Adrenal gland (tissue), 12 donors: ENCODE results near the gene OR10A6. TPM values are rescaled to one million over a fixed set of nuclear protein-coding genes. Genes with fewer than 3 reads are reported as not detected.

ENCODE experiments used
- DNase-seq, 7 donors: peaks; one replicate each; pipeline ENCODE4 v3.0.0-alpha.2; 2019 to 2020
- H3K27ac ChIP-seq, 5 donors: fragments of 200-600 bp; sonication (generic) in 4 of 5; 1 replicate in 3 of 5; 2 replicates in 2 of 5; pipeline versions ENCODE4 v1.5.1 to v1.8.0; 2016 to 2020; ENCODE audit warnings: mild to moderate bottlenecking in 1 of 5
- H3K27me3 ChIP-seq: fragments of 200-600 bp; 2 replicates; pipeline ENCODE4 v1.8.0; 2021
- H3K36me3 ChIP-seq, 2 donors: fragments of 200-600 bp; replicated peaks in 1 of 2; 1 replicate in 1 of 2; 2 replicates in 1 of 2; pipeline versions ENCODE4 v1.5.1 to v1.8.0; 2018 to 2022
- H3K4me1 ChIP-seq, 2 donors: fragments of 200-600 bp; replicated peaks in 1 of 2; 1 replicate in 1 of 2; 2 replicates in 1 of 2; pipeline versions ENCODE4 v1.5.1 to v1.8.0; 2018 to 2021
- H3K4me3 ChIP-seq, 4 donors: fragments of 200-600 bp; sonication (generic) in 3 of 4; one replicate each; pipeline ENCODE4 v1.5.1; 2016 to 2018
- H3K9me3 ChIP-seq, 3 donors: fragments of 200-600 bp; sonication (generic) in 1 of 3; replicated peaks in 1 of 3; 1 replicate in 2 of 3; 2 replicates in 1 of 3; pipeline versions ENCODE4 v1.5.1 to v1.8.0; 2016 to 2021
- CTCF ChIP-seq, 6 experiments: fragments of 450-650 bp in 4 of 6; fragments of 200-600 bp in 2 of 6; sonication (generic) in 1 of 6; IDR thresholded peaks; 1 replicate in 5 of 6; 2 replicates in 1 of 6; pipeline versions ENCODE4 v1.5.1 to v1.8.0; 2016 to 2021; ENCODE audit warnings: antibody characterized with exemption in 6 of 6, mild to moderate bottlenecking in 2 of 6, moderate library complexity in 1 of 6
- POLR2A ChIP-seq, 2 donors: fragments of 450-650 bp; IDR thresholded peaks; one replicate each; pipeline ENCODE4 v1.6.1; 2017; ENCODE audit warnings: antibody characterized with exemption in 2 of 2, mild to moderate bottlenecking in 2 of 2, moderate library complexity in 1 of 2
- WGBS, 4 donors: extraction: QIAGEN DNeasy Blood & Tissue Kit in 2 of 4; methylation state at CpG; one replicate each; pipeline versions ENCODE4 v1.1.5 to v1.1.7; 2013 to 2017; 5-methylcytosine and 5-hydroxymethylcytosine counted together
- intact Hi-C, 2 donors: fragments of 100-400 bp; cut with DNase I; formaldehyde crosslinking; loops; one replicate each; pipeline versions ENCODE4 v1.14.1 to v1.15.0; 2022 to 2023
- polyA plus RNA-seq, 3 donors: library from polyadenylated mRNA; stranded (reverse); fragments of 200-250 nt in 2 of 3; fragments of 350-450 nt in 1 of 3; fragmentation: Illumina TruSeq in 1 of 3; extraction: RNeasy Lipid Tissue Mini Kit (QIAGEN cat#74804) in 1 of 3; gene quantifications; one replicate each; pipeline ENCODE4 v1.2.3, GENCODE V29; 2013 to 2014
- small RNA-seq, 2 donors: library from RNA; depleted of rRNA; stranded (forward); fragments of <200 nt; gene quantifications; one replicate each; pipeline ENCODE3, GENCODE V24; 2016
- total RNA-seq, 9 donors: library from RNA; depleted of rRNA in 4 of 9; stranded (reverse); fragments of >200 nt in 4 of 9; fragments of 120-200 nt in 1 of 9; fragmentation: NEBNext Ultra II Directional in 1 of 9; extraction: Animal tissue kit (Norgen Biotek cat#: 25700) in 1 of 9; gene quantifications; one replicate each; pipeline versions ENCODE4 v1.1.0 to v1.2.4, GENCODE V29; 2013 to 2023
- donor health status: healthy with polysubstance abuse.
- donor health status: Bipolar disorder and iron deficiency.
- donor health status: DM: yes; HTN: yes; CAD: no.
- donor health status: DM: no; HTN: no; CAD: no.
- donor health status: DM: no; HTN: no; CAD: no.
- donor health status: DM: yes; HTN: yes; CAD: no.

OR10A6 gene
- total and polyA plus RNA-seq, 12 donors: not detected

DNA sequence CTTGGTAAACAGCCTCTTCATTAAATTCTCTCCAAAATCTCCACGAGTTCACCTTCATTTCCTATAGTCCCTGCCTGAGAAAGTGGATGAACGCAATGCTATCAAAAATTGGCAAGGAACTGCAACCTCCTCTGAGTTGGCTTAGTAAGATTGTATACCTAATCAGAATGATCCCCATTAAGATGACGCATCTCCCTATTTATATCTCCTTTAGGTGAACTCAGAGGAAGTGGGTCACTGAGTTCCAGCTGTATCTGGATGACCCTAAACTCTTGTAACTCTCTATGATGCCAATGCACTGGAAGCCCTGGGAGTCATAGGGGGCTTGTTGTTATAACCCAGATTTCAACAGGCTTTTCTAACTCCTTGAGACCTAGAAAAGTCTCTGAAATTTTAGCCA is 48.2 kb downstream of the OR10A6 start:
- TF ChIP-seq CTCF (IDR thresholded peaks at IDR 0.05) (no peak), POLR2A (IDR thresholded peaks at IDR 0.05) (no peak)
- Histone ChIP-seq H3K27me3 (no peaks in the 10 kb centered on the region), H3K4me1 (no peaks in the 10 kb centered on the region), H3K27ac (no peak overlapping the region), H3K4me3 (no peak overlapping the region), H3K36me3 (no peaks in the 10 kb centered on the region), H3K9me3 (no peaks in the 10 kb centered on the region)
- no peak for DNase-seq
- intact Hi-C loops: no loop called here
- 53 to 58% (median 55%) methylated on average over 3 of the region's 3 CpGs for WGBS, 4 donors

Small RNAs within 50 kb of the gene (small RNA-seq; reads per million reads assigned to genes)
- 0 reads per million in 2 donors for gene COX6CP5
- gene RNU6-943P: 0 reads per million in 2 donors

Other genes with a start within 250 kb of the OR10A6 start
- gene OVCH2, start 224.8 kb downstream of the OR10A6 start, total RNA-seq: not detected
- gene OVCH2, start 224.8 kb downstream of the OR10A6 start, polyA plus RNA-seq: not detected
- gene OR5P2, start 134.3 kb downstream of the OR10A6 start, total RNA-seq: not detected
- not detected for gene OR5P2, start 134.3 kb downstream of the OR10A6 start, polyA plus RNA-seq
- gene OR5P3, start 100.4 kb downstream of the OR10A6 start, total RNA-seq: not detected
- gene OR5P3, start 100.4 kb downstream of the OR10A6 start, polyA plus RNA-seq: not detected
- not detected for gene OR10A3, start 10.4 kb upstream of the OR10A6 start, total RNA-seq
- not detected for gene OR10A3, start 10.4 kb upstream of the OR10A6 start, polyA plus RNA-seq
- gene NLRP10, start 34.2 kb upstream of the OR10A6 start, total RNA-seq: not detected
- gene NLRP10, start 34.2 kb upstream of the OR10A6 start, polyA plus RNA-seq: not detected
- 100 to 1,000 TPM; 154 to 366 (median 221) TPM for gene EIF3F, start 56.1 kb upstream of the OR10A6 start, total RNA-seq
- 100 to 1,000 TPM; 105 to 152 (median 137) TPM for gene EIF3F, start 56.1 kb upstream of the OR10A6 start, polyA plus RNA-seq
- 10 to 100 TPM in 6 of 9 donors, 1 to 10 TPM in 3; 7.7 to 26.8 (median 12.7) TPM for gene TUB, start 149.9 kb upstream of the OR10A6 start, total RNA-seq
- 10 to 100 TPM in 2 of 3 donors, 1 to 10 TPM in 1; 2.8 to 12.9 (median 10.5) TPM for gene TUB, start 149.9 kb upstream of the OR10A6 start, polyA plus RNA-seq
- gene RIC3, start 237.8 kb upstream of the OR10A6 start, total RNA-seq: 10 to 100 TPM; 11.0 to 39.9 (median 27.2) TPM
- 10 to 100 TPM; 31.2 to 45.5 (median 36.5) TPM for gene RIC3, start 237.8 kb upstream of the OR10A6 start, polyA plus RNA-seq